Liver (tissue), 9 donors: ENCODE data around the gene VOPP1. TPM values are rescaled to one million over a fixed set of nuclear protein-coding genes. Genes with fewer than 3 reads are reported as not detected.
A peak's percentile ranks its signal among the peaks of the same experiment; 100 is the strongest.

ENCODE experiments used
- DNase-seq: peaks from one replicate; pipeline ENCODE4 v3.0.0-alpha.2; 2017; ENCODE audit warnings: low spot score
- H3K27ac ChIP-seq, 2 donors: one replicate each; pipeline ENCODE4 v1.7.0; 2013; ENCODE audit warnings: inconsistent platforms in 2 of 2, low read length in 2 of 2, control low read depth in 1 of 2, low read depth in 1 of 2, mild to moderate bottlenecking in 1 of 2
- H3K27me3 ChIP-seq, 4 donors: one replicate each; pipeline versions ENCODE4 v1.6.1 to v1.7.0; 2013; ENCODE audit warnings: low read length in 3 of 4, inconsistent platforms in 1 of 4, mild to moderate bottlenecking in 1 of 4, moderate library complexity in 1 of 4; ENCODE audit not compliant: control insufficient read depth in 4 of 4, insufficient read depth in 4 of 4
- H3K36me3 ChIP-seq, 4 donors: one replicate each; pipeline versions ENCODE4 v1.6.1 to v1.7.0; 2013; ENCODE audit warnings: low read length in 3 of 4, mild to moderate bottlenecking in 3 of 4, low read depth in 1 of 4, moderate library complexity in 1 of 4; ENCODE audit not compliant: control insufficient read depth in 4 of 4, insufficient read depth in 3 of 4
- H3K4me1 ChIP-seq, 4 donors: one replicate each; pipeline versions ENCODE4 v1.6.1 to v1.7.0; 2013; ENCODE audit warnings: low read length in 3 of 4, mild to moderate bottlenecking in 3 of 4, moderate library complexity in 1 of 4; ENCODE audit not compliant: control insufficient read depth in 4 of 4, insufficient read depth in 4 of 4
- H3K4me3 ChIP-seq, 3 donors: one replicate each; pipeline versions ENCODE4 v1.6.1 to v1.7.0; 2013; ENCODE audit warnings: low read length in 3 of 3, control low read depth in 1 of 3, low read depth in 1 of 3, mild to moderate bottlenecking in 1 of 3
- H3K9ac ChIP-seq, 2 donors: one replicate each; pipeline ENCODE4 v1.7.0; 2013; ENCODE audit warnings: low read length in 2 of 2, mild to moderate bottlenecking in 2 of 2, moderate library complexity in 2 of 2, control low read depth in 1 of 2, low read depth in 1 of 2
- H3K9me3 ChIP-seq, 4 donors: one replicate each; pipeline versions ENCODE4 v1.6.1 to v1.7.0; 2013; ENCODE audit warnings: low read length in 3 of 4; ENCODE audit not compliant: control insufficient read depth in 4 of 4
- CTCF ChIP-seq: fragments of 150-350 bp; IDR thresholded peaks from 2 replicates; pipeline ENCODE4 v1.5.1; 2017; ENCODE audit warnings: improper control_type of control experiment, low read depth, low read length; ENCODE audit not compliant: missing input control
- EGR1 ChIP-seq, 2 donors: IDR thresholded peaks; 2 replicates each; pipeline ENCODE4 v1.6.1; 2016 to 2018; ENCODE audit warnings: antibody characterized with exemption in 2 of 2, low read depth in 2 of 2
- FOXA1 ChIP-seq: IDR thresholded peaks from 2 replicates; pipeline ENCODE4 v1.6.1; 2016; ENCODE audit warnings: antibody characterized with exemption
- FOXA2 ChIP-seq: IDR thresholded peaks from 2 replicates; pipeline ENCODE4 v1.6.1; 2016; ENCODE audit warnings: antibody characterized with exemption
- GABPA ChIP-seq, 2 donors: IDR thresholded peaks in 1 of 2; conservative IDR thresholded peaks in 1 of 2; 2 replicates each; pipeline ENCODE4 v1.6.1; 2016; ENCODE audit warnings: antibody characterized with exemption in 2 of 2, mild to moderate bottlenecking in 1 of 2, moderate library complexity in 1 of 2
- HNF4A ChIP-seq, 2 donors: conservative IDR thresholded peaks; 2 replicates each; pipeline ENCODE4 v1.6.1; 2016; ENCODE audit warnings: antibody characterized with exemption in 2 of 2, mild to moderate bottlenecking in 2 of 2
- HNF4G ChIP-seq: IDR thresholded peaks from 2 replicates; pipeline ENCODE4 v1.6.1; 2016; ENCODE audit warnings: antibody characterized with exemption
- JUND ChIP-seq, 2 donors: IDR thresholded peaks; 2 replicates each; pipeline ENCODE4 v1.6.1; 2016; ENCODE audit warnings: antibody characterized with exemption in 2 of 2
- NR2F2 ChIP-seq: IDR thresholded peaks from 2 replicates; pipeline ENCODE4 v1.6.1; 2016; ENCODE audit warnings: antibody characterized with exemption
- RAD21 ChIP-seq, 2 donors: IDR thresholded peaks; 2 replicates each; pipeline ENCODE4 v1.6.1; 2016; ENCODE audit warnings: antibody characterized with exemption in 2 of 2, mild to moderate bottlenecking in 2 of 2
- RXRA ChIP-seq, 2 donors: IDR thresholded peaks; 2 replicates each; pipeline ENCODE4 v1.6.1; 2017 to 2018; ENCODE audit warnings: antibody characterized with exemption in 2 of 2, mild to moderate bottlenecking in 1 of 2
- TAF1 ChIP-seq: conservative IDR thresholded peaks from 2 replicates; pipeline ENCODE4 v1.6.1; 2016; ENCODE audit warnings: antibody characterized with exemption, mild to moderate bottlenecking
- YY1 ChIP-seq: IDR thresholded peaks from 2 replicates; pipeline ENCODE4 v1.6.1; 2016; ENCODE audit warnings: antibody characterized with exemption, mild to moderate bottlenecking
- WGBS: extraction: QIAGEN DNeasy Blood & Tissue Kit; methylation state at CpG from one replicate; pipeline ENCODE4 v1.1.7; 2013; 5-methylcytosine and 5-hydroxymethylcytosine counted together
- polyA plus RNA-seq, 2 donors: library from polyadenylated mRNA; stranded (reverse) in 1 of 2; unstranded in 1 of 2; fragments of 200-250 nt in 1 of 2; fragments of >200 nt in 1 of 2; fragmentation: Nextera tagmentation in 1 of 2; extraction: Ambion mirVana in 1 of 2; gene quantifications; one replicate each; pipeline versions ENCODE4 v1.2.1 to v1.2.3, GENCODE V29; 2013 to 2015
- total RNA-seq, 2 donors: library from RNA; depleted of rRNA; stranded (reverse); fragments of >200 nt; gene quantifications; one replicate each; pipeline ENCODE4 v1.2.3, GENCODE V29; 2014
- TF ChIP-seq, protein P1 (sequence below): IDR thresholded peaks from 2 replicates; pipeline ENCODE4 v1.6.1; 2016; ENCODE audit warnings: antibody characterized with exemption
- TF ChIP-seq, protein P2 (sequence below): IDR thresholded peaks from 2 replicates; pipeline ENCODE4 v1.6.1; 2016; ENCODE audit warnings: antibody characterized with exemption, mild to moderate bottlenecking
- TF ChIP-seq, protein P3 (sequence below): IDR thresholded peaks from 2 replicates; pipeline ENCODE4 v1.6.1; 2016; ENCODE audit warnings: antibody characterized with exemption
- donor health status: healthy.
- donor health status: healthy.
- donor health status: healthy.
- donor health status: healthy.
- donor health status: healthy.

VOPP1 gene
- total RNA-seq: 10 to 100 TPM; 20.7 to 23.8 TPM
- polyA plus RNA-seq: 10 to 100 TPM; 11.5 to 22.6 TPM

DNA sequence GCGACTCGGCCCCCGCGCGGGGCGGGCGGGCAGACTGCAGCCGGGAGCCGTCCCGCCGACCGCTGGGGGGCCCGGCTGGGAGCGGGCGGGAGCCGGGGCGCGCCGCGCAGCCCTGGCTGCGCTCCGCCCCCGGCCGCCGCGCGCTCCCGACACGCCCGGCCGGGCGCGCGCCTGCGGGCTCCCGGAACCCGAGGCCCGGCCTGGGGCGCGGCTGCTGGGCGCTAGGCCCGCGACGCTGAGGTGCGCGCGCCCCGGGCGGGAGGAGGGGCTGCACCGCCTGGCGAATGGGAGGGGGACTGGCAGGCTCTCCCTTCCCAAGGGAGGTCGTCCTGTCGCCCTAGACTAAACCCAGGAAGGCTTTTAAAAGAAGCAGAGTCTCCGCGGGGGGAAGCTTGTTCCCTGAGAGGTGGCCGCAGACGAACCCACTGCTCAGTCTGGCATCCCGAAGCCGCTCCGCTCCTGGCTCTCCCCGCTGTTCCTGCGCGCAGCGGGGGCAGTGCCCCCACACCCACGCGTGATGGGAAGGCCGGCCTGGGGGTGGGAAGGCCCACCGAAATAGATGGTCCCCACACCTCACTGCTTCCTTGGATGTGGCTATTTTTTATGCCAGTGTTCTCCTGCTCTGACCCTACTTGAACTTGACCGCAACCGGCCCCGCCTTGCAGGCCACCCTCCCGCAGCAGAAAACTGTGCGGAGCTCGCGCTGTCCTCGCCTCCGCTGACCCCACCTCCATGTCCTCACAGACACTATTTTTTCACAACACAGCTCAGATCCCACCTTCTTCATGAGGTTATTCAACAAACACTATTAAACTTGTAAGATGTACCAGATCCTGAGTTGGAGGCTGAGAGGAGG, at the start of gene VOPP1:
Gene VOPP1, minus strand, starts transcription at position 125 of the 856 bp plus-strand sequence. CDS start 178 bp downstream, outside the sequence.
- Histone ChIP-seq H3K27me3 (no peaks in the 10 kb centered on the region), H3K4me1 (peaks cover 7 to 17% (median 15%) of the 10 kb centered on the region in 4 donors), H3K27ac (peak within 1 kb of the TSS; percentile 83 to 88), H3K4me3 (peak within 1 kb of the TSS; percentile 66 to 89 (median 83)), H3K9me3 (no peaks in the 10 kb centered on the region), H3K9ac (peak within 1 kb of the TSS; percentile 60 to 80), H3K36me3 (no peaks in the 10 kb centered on the region)
- no peak for TF ChIP-seq NR2F2
- TF ChIP-seq EGR1 (IDR thresholded peaks at IDR 0.05; ENCODE audit: low read depth in 2 of 2): no peak
- TF ChIP-seq YY1: no peak
- TF ChIP-seq, protein P1, sequence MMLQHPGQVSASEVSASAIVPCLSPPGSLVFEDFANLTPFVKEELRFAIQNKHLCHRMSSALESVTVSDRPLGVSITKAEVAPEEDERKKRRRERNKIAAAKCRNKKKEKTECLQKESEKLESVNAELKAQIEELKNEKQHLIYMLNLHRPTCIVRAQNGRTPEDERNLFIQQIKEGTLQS: no peak
- TF ChIP-seq, protein P2, sequence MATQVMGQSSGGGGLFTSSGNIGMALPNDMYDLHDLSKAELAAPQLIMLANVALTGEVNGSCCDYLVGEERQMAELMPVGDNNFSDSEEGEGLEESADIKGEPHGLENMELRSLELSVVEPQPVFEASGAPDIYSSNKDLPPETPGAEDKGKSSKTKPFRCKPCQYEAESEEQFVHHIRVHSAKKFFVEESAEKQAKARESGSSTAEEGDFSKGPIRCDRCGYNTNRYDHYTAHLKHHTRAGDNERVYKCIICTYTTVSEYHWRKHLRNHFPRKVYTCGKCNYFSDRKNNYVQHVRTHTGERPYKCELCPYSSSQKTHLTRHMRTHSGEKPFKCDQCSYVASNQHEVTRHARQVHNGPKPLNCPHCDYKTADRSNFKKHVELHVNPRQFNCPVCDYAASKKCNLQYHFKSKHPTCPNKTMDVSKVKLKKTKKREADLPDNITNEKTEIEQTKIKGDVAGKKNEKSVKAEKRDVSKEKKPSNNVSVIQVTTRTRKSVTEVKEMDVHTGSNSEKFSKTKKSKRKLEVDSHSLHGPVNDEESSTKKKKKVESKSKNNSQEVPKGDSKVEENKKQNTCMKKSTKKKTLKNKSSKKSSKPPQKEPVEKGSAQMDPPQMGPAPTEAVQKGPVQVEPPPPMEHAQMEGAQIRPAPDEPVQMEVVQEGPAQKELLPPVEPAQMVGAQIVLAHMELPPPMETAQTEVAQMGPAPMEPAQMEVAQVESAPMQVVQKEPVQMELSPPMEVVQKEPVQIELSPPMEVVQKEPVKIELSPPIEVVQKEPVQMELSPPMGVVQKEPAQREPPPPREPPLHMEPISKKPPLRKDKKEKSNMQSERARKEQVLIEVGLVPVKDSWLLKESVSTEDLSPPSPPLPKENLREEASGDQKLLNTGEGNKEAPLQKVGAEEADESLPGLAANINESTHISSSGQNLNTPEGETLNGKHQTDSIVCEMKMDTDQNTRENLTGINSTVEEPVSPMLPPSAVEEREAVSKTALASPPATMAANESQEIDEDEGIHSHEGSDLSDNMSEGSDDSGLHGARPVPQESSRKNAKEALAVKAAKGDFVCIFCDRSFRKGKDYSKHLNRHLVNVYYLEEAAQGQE: no peak
- TF ChIP-seq, protein P3, sequence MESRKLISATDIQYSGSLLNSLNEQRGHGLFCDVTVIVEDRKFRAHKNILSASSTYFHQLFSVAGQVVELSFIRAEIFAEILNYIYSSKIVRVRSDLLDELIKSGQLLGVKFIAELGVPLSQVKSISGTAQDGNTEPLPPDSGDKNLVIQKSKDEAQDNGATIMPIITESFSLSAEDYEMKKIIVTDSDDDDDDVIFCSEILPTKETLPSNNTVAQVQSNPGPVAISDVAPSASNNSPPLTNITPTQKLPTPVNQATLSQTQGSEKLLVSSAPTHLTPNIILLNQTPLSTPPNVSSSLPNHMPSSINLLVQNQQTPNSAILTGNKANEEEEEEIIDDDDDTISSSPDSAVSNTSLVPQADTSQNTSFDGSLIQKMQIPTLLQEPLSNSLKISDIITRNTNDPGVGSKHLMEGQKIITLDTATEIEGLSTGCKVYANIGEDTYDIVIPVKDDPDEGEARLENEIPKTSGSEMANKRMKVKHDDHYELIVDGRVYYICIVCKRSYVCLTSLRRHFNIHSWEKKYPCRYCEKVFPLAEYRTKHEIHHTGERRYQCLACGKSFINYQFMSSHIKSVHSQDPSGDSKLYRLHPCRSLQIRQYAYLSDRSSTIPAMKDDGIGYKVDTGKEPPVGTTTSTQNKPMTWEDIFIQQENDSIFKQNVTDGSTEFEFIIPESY: no peak
- peak in 1 of 2 donors; percentile 35 for TF ChIP-seq RXRA (IDR thresholded peaks at IDR 0.05)
- no peak for TF ChIP-seq RAD21 (IDR thresholded peaks at IDR 0.05)
- no peak for TF ChIP-seq TAF1
- no peak for TF ChIP-seq FOXA1
- TF ChIP-seq CTCF: peak; percentile 0
- no peak for TF ChIP-seq JUND (IDR thresholded peaks at IDR 0.05)
- TF ChIP-seq HNF4G: no peak
- WGBS: 1% methylated on average over 75 of the region's 77 CpGs
- peak; percentile 56 for DNase-seq

GRCh38 chr7:55618913-55619312, 46.6 kb upstream of the VOPP1 start:
- no peak overlapping the region for H3K27ac ChIP-seq
- H3K27me3 ChIP-seq: peaks cover 0 to 2% (median 0%) of the 10 kb centered on the region in 4 donors
- no peak overlapping the region for H3K9ac ChIP-seq
- H3K4me3 ChIP-seq: no peak overlapping the region
- peaks cover 0 to 4% (median 1%) of the 10 kb centered on the region in 4 donors for H3K9me3 ChIP-seq
- WGBS: 80% methylated on average over 3 of the region's 3 CpGs
- no peaks in the 10 kb centered on the region for H3K36me3 ChIP-seq
- no peaks in the 10 kb centered on the region for H3K4me1 ChIP-seq
- DNase-seq: no peak
- TF ChIP-seq FOXA2: no peak
- TF ChIP-seq, protein P2: no peak
- TF ChIP-seq GABPA (IDR thresholded peaks at IDR 0.05 in 1 of 2, conservative IDR thresholded peaks at IDR 0.05 in 1 of 2): no peak
- TF ChIP-seq RXRA (IDR thresholded peaks at IDR 0.05): no peak
- no peak for TF ChIP-seq CTCF
- TF ChIP-seq, protein P1: no peak
- no peak for TF ChIP-seq JUND (IDR thresholded peaks at IDR 0.05)
- TF ChIP-seq NR2F2: no peak
- no peak for TF ChIP-seq HNF4G
- no peak for TF ChIP-seq HNF4A (conservative IDR thresholded peaks at IDR 0.05)
